ENCODE results near the gene HIPK4.
"Not testable (repeated sequence)": the region's sequence is repeated elsewhere in the genome, so short reads cannot be mapped to it uniquely, and the experiment has no call there.

Gene HIPK4

GRCh38 chr19:40339018-40339728, 50.8 kb downstream of the HIPK4 start:
- no peak for DNase-seq (ENCODE audit: low spot score)

DNA sequence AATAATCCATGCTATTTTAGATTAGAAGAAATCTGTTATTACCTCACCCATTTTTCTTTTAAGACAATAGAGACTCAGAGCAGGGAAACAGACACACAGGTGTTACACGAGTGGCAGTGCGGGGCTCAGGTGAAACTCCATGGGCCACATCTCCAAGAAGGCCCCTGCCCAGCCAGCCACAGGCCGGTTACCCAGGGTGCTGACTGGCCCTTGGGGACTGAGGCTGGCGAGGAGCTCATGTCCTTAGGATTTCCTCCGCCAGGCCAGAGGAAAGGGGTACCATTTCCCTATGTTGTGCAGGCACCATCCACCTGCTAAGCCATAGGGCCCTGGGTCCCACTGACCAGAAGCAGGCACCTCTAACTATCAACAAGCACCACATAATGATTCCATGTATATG, 52.4 kb downstream of the HIPK4 start:
- no peak for DNase-seq (ENCODE audit: low spot score)

DNA sequence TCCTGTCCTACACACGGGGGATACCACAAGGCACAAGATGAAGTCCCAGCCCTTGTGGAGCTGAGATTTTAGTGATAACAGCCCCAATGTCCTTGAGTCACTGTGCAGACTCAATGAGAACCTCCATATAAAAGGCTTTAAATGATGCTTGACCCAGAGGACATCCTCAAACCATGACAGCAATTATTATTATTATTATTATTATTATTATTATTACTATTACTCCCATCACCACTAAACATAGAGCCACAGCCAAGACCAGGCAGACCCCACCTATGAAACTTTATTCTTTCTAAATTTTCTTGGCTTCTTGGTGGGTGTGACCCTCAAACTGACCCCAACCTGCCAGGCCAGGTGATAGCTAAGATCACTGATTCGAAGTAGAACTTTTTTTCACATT, 52.9 kb downstream of the HIPK4 start:
- DNase-seq (ENCODE audit: low spot score), result no peak

GRCh38 chr19:40336601-40336900, 53.4 kb downstream of the HIPK4 start:
- DNase-seq (ENCODE audit: low spot score), result no peak

DNA sequence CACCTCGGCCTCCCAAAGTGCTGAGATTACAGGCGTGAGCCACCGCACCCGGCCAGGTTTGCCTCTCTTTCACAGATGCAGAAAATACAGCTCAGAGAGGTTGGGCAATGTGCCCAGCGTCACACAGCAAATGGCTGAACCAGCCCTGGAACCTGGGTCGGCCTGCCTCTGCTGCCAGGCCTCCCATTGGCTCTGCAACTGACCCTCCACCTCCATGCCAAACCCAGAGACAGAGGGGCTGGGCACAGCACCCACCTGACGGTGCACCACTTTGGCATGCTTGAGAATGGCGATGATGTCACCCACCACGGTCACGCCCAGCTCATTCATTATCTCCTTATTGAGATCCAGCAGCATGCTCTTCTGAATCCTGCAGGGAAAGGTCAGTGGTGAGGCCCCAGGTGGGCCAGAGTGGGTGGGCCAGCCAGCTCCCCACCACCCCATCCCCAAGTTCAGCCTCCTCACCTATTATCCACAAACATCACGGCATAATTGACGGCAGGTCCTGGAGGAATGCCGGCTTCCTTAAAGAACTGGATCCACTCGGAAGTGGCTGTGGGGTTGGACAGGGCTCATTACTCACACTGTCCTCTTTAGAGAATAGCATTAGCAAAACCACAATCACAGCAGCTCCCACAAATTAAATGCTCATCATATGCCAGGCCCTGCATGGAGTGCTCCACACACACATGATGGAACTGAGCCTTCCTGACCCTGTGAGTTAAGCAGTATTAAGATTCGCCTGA, 54.0 kb downstream of the HIPK4 start:
- DNase-seq (ENCODE audit: low spot score), result no peak

DNA sequence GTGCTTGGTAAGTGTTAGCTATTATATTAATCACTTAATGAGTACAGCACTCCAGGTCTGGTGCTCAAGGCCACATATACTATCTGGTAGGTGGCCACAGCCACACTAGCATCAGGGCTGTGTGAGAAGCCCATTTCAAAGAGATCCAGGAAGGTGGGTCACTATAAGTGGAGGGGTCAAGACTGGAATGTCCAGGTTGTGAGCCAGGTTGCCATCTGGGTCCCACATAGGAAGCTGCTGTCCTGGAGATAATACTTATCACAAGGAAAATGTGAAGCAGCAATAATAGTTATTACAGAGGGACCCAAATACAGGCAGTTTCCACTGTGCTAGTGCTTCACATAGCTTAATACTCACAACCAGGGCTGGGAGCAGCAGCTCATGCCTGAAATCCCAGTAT, 54.9 kb downstream of the HIPK4 start:
- no peak for DNase-seq (ENCODE audit: low spot score)

- DNase-seq (ENCODE audit: low spot score), result not testable (repeated sequence)
Observed at GRCh38 chr19:40333083-40333482, 56.9 kb downstream of the HIPK4 start.

GRCh38 chr19:40332669-40333068, 57.3 kb downstream of the HIPK4 start:
- no peak for DNase-seq (ENCODE audit: low spot score)

DNA sequence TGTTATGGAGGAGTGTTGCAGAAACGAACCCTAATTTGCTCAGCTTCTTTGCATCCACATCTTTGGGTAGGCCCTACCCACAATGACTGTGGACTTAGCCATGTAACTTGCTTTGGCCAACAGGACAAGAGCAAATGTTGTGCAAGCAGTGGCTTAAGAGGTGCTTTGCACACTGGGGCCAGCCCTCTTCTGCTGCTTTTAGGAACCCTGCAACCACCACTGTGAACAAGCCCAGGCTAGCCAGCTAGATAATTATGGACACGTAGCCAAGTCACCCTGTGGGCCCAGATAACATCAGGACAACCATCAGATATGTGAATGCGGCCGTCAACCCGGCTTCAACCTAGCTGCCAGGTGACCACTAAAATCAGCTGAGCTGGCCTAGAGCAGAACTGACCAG, 58.9 kb downstream of the HIPK4 start:
- no peak for DNase-seq (ENCODE audit: low spot score)
